GM18526 (cell line): Measurements from ENCODE around the gene NEDD4L.

ENCODE experiments used
- POLR2A ChIP-seq: IDR thresholded peaks from 3 replicates; pipeline ENCODE4 v1.6.1; 2011; ENCODE audit not compliant: insufficient read length; ENCODE audit errors: extremely low read depth

The NEDD4L gene

GRCh38 chr18:58096658-58097057 lies 52.6 kb downstream of the NEDD4L start:
- no peak for TF ChIP-seq POLR2A

- no peak for TF ChIP-seq POLR2A
Observed at GRCh38 chr18:58097121-58097906, 53.3 kb downstream of the NEDD4L start.

- no peak for TF ChIP-seq POLR2A
Observed at GRCh38 chr18:58097907-58098166, 53.8 kb downstream of the NEDD4L start.

- no peak for TF ChIP-seq POLR2A
Observed at GRCh38 chr18:58098706-58099105, 54.7 kb downstream of the NEDD4L start.

- TF ChIP-seq POLR2A, result no peak
Observed at GRCh38 chr18:58100154-58100553, 56.1 kb downstream of the NEDD4L start.

- no peak for TF ChIP-seq POLR2A
Observed at GRCh38 chr18:58101291-58101794, 57.3 kb downstream of the NEDD4L start.

GRCh38 chr18:58102018-58102417 lies 58.0 kb downstream of the NEDD4L start:
- TF ChIP-seq POLR2A, result no peak

GRCh38 chr18:58102875-58103274 lies 58.8 kb downstream of the NEDD4L start:
- TF ChIP-seq POLR2A, result no peak

- TF ChIP-seq POLR2A, result no peak
Observed at GRCh38 chr18:58103339-58103985, 59.4 kb downstream of the NEDD4L start.

GRCh38 chr18:58104096-58104495 lies 60.1 kb downstream of the NEDD4L start:
- no peak for TF ChIP-seq POLR2A

GRCh38 chr18:58105206-58105887 lies 61.3 kb downstream of the NEDD4L start:
- TF ChIP-seq POLR2A, result no peak

- TF ChIP-seq POLR2A, result no peak
Observed at GRCh38 chr18:58105888-58106260, 61.8 kb downstream of the NEDD4L start.

- TF ChIP-seq POLR2A, result no peak
Observed at GRCh38 chr18:58106289-58107070, 62.5 kb downstream of the NEDD4L start.

GRCh38 chr18:58109256-58109655 lies 65.2 kb downstream of the NEDD4L start:
- no peak for TF ChIP-seq POLR2A

- TF ChIP-seq POLR2A, result no peak
Observed at GRCh38 chr18:58110398-58110797, 66.4 kb downstream of the NEDD4L start.
